HepG2 (cell line): Measurements from ENCODE around the gene GNG7. TPM values are rescaled to one million over a fixed set of nuclear protein-coding genes. Genes with fewer than 3 reads are reported as not detected.
A peak's percentile ranks its signal among the peaks of the same experiment; 100 is the strongest.

Source experiments
- ATAC-seq: fragments of 200-7000 bp; cut with Tn5 transposase; 3 replicates; pipeline ENCODE4 v1.9.1; 2020; ENCODE audit warnings: mild to moderate bottlenecking, moderate library complexity
- BruUV-seq: library from RNA; stranded (reverse); fragments of 400-500 nt; replicated peaks from 2 replicates; lab custom pipeline; 2021; lab: Mats Ljungman, UMichigan
- CTCF ChIA-PET: fragments of 300-600 bp; formaldehyde crosslinking; extraction: SDS; loops from one replicate; lab custom pipeline; 2021; ENCODE audit warnings: low total read pairs, inconsistent platforms, low intra/inter-chr PET ratio; lab: Yijun Ruan, JAX
- POLR2A ChIA-PET: fragments of 350-600 bp; sonication (Branson Sonifier 250); formaldehyde crosslinking; loops from one replicate; lab custom pipeline; 2020; ENCODE audit warnings: antibody characterized with exemption, inconsistent platforms; lab: Yijun Ruan, JAX
- DNase-seq: peaks from one replicate; pipeline ENCODE4 v3.0.0-alpha.2; 2015; ENCODE audit warnings: low spot score
- FAIRE-seq: peaks from 3 replicates; lab custom pipeline; 2011; peaks lifted over from hg19 to GRCh38; lab: Jason Lieb, UNC
- H2AFZ ChIP-seq: one replicate; pipeline ENCODE4 v1.6.1; 2011; ENCODE audit warnings: low read length, inconsistent platforms
- H3K27ac ChIP-seq: fragments of 300-600 bp; 3 replicates; pipeline ENCODE4 v1.8.0; 2011; ENCODE audit warnings: mixed run types, mild to moderate bottlenecking, mixed read lengths, low read length, inconsistent platforms; ENCODE audit not compliant: insufficient read depth; ENCODE audit errors: extremely low read length
- H3K27me3 ChIP-seq, 2 experiments: fragments of 200-600 bp in 1 of 2; 2 replicates in 1 of 2; 3 replicates in 1 of 2; pipeline versions ENCODE4 v1.6.0 to v1.8.0; 2011; ENCODE audit warnings: low read length in 2 of 2, mild to moderate bottlenecking in 2 of 2, moderate library complexity in 2 of 2, inconsistent platforms in 1 of 2; ENCODE audit not compliant: insufficient read depth in 2 of 2, control insufficient read depth in 1 of 2
- H3K36me3 ChIP-seq, 2 experiments: fragments of 200-600 bp in 1 of 2; replicated peaks in 1 of 2; 2 replicates in 1 of 2; 3 replicates in 1 of 2; pipeline versions ENCODE4 v1.5.1 to v1.8.0; 2011; ENCODE audit warnings: low read length in 2 of 2, inconsistent platforms in 1 of 2; ENCODE audit not compliant: insufficient read depth in 2 of 2, control insufficient read depth in 1 of 2
- H3K4me1 ChIP-seq: 2 replicates; pipeline ENCODE4 v1.5.1; 2012; ENCODE audit warnings: low read length, inconsistent platforms; ENCODE audit not compliant: insufficient read depth
- H3K4me2 ChIP-seq: 2 replicates; pipeline ENCODE4 v1.6.0; 2011; ENCODE audit warnings: low read depth, low read length, inconsistent platforms
- H3K4me3 ChIP-seq, 3 experiments: fragments of 200-600 bp in 1 of 3; sonication (generic), shearing (Covaris generic) in 1 of 3; replicated peaks in 1 of 3; 2 replicates each; pipeline ENCODE4 v1.5.1; 2011 to 2016; ENCODE audit warnings: low read length in 3 of 3, inconsistent platforms in 2 of 3, low read depth in 2 of 3, mild to moderate bottlenecking in 2 of 3, control low read depth in 1 of 3, mixed read lengths in 1 of 3; ENCODE audit not compliant: insufficient read depth in 1 of 3
- H3K79me2 ChIP-seq: one replicate; pipeline ENCODE4 v1.6.1; 2011; ENCODE audit warnings: low read length, inconsistent platforms; ENCODE audit not compliant: insufficient read depth
- H3K9ac ChIP-seq: 2 replicates; pipeline ENCODE4 v1.6.0; 2011; ENCODE audit warnings: mild to moderate bottlenecking, low read depth, low read length, inconsistent platforms; ENCODE audit not compliant: insufficient read depth
- H3K9me3 ChIP-seq: 2 replicates; pipeline ENCODE4 v1.5.1; 2012; ENCODE audit warnings: mild to moderate bottlenecking, low read length
- H4K20me1 ChIP-seq: 2 replicates; pipeline ENCODE4 v1.6.0; 2011; ENCODE audit warnings: inconsistent platforms, mild to moderate bottlenecking, low read length, moderate library complexity; ENCODE audit not compliant: insufficient read depth
- JDP2 ChIP-seq: sonication (generic); formaldehyde crosslinking; IDR thresholded peaks from 2 replicates; pipeline ENCODE4 v1.8.1; 2022; ENCODE audit warnings: missing genetic modification reagents, borderline replicate concordance
- NR2C2 ChIP-seq: sonication (generic); formaldehyde crosslinking; IDR thresholded peaks from 2 replicates; pipeline ENCODE4 v1.4.0; 2020; ENCODE audit warnings: missing genetic modification reagents, mild to moderate bottlenecking, moderate library complexity, borderline replicate concordance
- NR2F1 ChIP-seq, 2 experiments: fragments of 450-650 bp in 1 of 2; formaldehyde crosslinking in 1 of 2; IDR thresholded peaks; 2 replicates each; pipeline versions ENCODE4 v1.5.0 to v1.6.1; 2016 to 2020; ENCODE audit warnings: mild to moderate bottlenecking in 1 of 2, missing compliant biosample characterization in 1 of 2, missing genetic modification reagents in 1 of 2, moderate library complexity in 1 of 2
- NR2F6 ChIP-seq, 2 experiments: IDR thresholded peaks; 2 replicates each; pipeline ENCODE4 v1.6.1; 2016; ENCODE audit warnings: antibody characterized with exemption in 1 of 2, mild to moderate bottlenecking in 1 of 2
- RARA ChIP-seq: IDR thresholded peaks from 2 replicates; pipeline ENCODE4 v1.6.1; 2016; ENCODE audit warnings: missing genetic modification reagents, missing compliant biosample characterization
- ZNF331 ChIP-seq: sonication (generic); formaldehyde crosslinking; IDR thresholded peaks from 2 replicates; pipeline ENCODE4 v1.4.0; 2020; ENCODE audit warnings: missing genetic modification reagents
- WGBS: methylation state at CpG from one replicate; pipeline ENCODE4 v1.1.6; 2017; ENCODE audit warnings: low lambda C conversion rate; 5-methylcytosine and 5-hydroxymethylcytosine counted together
- in situ Hi-C: cut with HindIII; loops from 2 replicates; pipeline ENCODE4 v1.10.0; 2017; ENCODE audit warnings: low pct_unique_long_range_greater_than_20kb; ENCODE audit not compliant: extremely low pct_ligation_motif_present
- intact Hi-C: fragments of 100-400 bp; cut with micrococcal nuclease; formaldehyde crosslinking; loops from one replicate; pipeline ENCODE4 v1.10.0; 2022; ENCODE audit not compliant: unreplicated experiment
- polyA plus RNA-seq, 8 experiments: library from polyadenylated mRNA; depleted of rRNA in 3 of 8; stranded (reverse) in 7 of 8; unstranded in 1 of 8; fragments of >200 nt; fragmentation: Illumina TruSeq in 4 of 8; extraction: Trizol in 4 of 8; gene quantifications; 2 replicates each; pipeline versions ENCODE4 v1.2.1 to v1.2.3, GENCODE V29; 2011 to 2016; ENCODE audit warnings: low read depth in 4 of 8, missing spikeins in 1 of 8, mixed read lengths in 1 of 8; ENCODE audit not compliant: insufficient read depth in 1 of 8
- total RNA-seq, 5 experiments: library from RNA; depleted of rRNA; stranded (reverse); fragments of >200 nt; fragmentation: Illumina TruSeq; extraction: Trizol; gene quantifications; 2 replicates each; pipeline ENCODE4 v1.2.3, GENCODE V29; 2016; ENCODE audit warnings: low read depth in 1 of 5
- TF ChIP-seq, protein P1 (sequence below): sonication (generic); formaldehyde crosslinking; IDR thresholded peaks from 2 replicates; pipeline ENCODE4 v1.4.0; 2020; ENCODE audit warnings: missing genetic modification reagents
- TF ChIP-seq, protein P2 (sequence below): sonication (generic); formaldehyde crosslinking; IDR thresholded peaks from 2 replicates; pipeline ENCODE4 v1.5.1; 2020; ENCODE audit warnings: mild to moderate bottlenecking, missing genetic modification reagents, borderline replicate concordance
- TF ChIP-seq, protein P3 (sequence below): sonication (generic); formaldehyde crosslinking; IDR thresholded peaks from 2 replicates; pipeline ENCODE4 v1.5.1; 2020; ENCODE audit warnings: mild to moderate bottlenecking, missing genetic modification reagents, moderate library complexity

The GNG7 gene
- total and polyA plus RNA-seq, 2 of the 13 experiments (the other 11 are each of a cell fraction or from before 2014, with no cell fraction given), result 1.4 to 3.3 TPM

DNA sequence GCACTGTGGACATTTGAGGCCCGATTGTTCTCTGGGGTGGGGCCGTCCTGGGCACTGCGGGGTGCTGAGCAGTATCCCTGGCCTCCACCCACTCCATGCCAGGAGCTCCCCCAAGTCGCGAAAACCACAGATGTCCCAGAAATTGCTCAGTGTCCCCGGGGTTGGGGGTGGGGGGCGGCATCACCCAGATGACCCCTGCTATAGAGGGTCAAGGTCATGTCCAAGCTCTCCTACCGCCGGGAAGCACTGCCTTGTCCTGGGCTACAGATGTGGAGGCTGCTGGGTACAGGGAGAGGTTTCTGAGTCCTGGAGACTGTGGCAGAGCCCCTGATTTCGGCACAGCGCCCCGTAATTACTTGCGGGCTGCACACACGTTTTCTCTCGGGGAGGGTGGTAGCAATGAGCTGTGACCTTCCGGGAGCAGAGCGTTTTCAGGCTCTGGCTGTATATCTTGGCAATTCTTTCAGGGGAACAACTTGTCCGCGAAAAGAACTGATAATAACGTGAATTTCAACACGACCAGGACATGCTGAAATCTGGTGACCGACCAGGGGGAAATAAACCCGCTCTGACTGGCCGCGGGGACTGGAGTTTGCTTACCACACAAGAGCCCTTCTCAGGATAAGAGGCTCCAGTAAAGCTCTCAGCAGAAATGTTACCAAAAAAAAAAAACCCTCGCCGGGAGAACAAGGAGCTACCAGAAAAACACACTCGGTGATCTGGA is 68.1 kb downstream of the GNG7 start:
- DNase-seq, result no peak
- TF ChIP-seq, protein P1, sequence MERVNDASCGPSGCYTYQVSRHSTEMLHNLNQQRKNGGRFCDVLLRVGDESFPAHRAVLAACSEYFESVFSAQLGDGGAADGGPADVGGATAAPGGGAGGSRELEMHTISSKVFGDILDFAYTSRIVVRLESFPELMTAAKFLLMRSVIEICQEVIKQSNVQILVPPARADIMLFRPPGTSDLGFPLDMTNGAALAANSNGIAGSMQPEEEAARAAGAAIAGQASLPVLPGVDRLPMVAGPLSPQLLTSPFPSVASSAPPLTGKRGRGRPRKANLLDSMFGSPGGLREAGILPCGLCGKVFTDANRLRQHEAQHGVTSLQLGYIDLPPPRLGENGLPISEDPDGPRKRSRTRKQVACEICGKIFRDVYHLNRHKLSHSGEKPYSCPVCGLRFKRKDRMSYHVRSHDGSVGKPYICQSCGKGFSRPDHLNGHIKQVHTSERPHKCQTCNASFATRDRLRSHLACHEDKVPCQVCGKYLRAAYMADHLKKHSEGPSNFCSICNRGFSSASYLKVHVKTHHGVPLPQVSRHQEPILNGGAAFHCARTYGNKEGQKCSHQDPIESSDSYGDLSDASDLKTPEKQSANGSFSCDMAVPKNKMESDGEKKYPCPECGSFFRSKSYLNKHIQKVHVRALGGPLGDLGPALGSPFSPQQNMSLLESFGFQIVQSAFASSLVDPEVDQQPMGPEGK, result peak; percentile 16; the same call in 1 of the 2 replicates
- TF ChIP-seq, protein P2, sequence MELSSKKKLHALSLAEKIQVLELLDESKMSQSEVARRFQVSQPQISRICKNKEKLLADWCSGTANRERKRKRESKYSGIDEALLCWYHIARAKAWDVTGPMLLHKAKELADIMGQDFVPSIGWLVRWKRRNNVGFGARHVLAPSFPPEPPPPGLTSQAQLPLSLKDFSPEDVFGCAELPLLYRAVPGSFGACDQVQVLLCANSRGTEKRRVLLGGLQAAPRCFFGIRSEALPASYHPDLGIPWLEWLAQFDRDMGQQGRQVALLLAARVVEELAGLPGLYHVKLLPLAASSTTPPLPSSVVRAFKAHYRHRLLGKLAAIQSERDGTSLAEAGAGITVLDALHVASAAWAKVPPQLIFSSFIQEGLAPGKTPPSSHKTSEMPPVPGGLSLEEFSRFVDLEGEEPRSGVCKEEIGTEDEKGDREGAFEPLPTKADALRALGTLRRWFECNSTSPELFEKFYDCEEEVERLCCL (CRISPR knock-in tag), result no peak
- TF ChIP-seq, protein P3, sequence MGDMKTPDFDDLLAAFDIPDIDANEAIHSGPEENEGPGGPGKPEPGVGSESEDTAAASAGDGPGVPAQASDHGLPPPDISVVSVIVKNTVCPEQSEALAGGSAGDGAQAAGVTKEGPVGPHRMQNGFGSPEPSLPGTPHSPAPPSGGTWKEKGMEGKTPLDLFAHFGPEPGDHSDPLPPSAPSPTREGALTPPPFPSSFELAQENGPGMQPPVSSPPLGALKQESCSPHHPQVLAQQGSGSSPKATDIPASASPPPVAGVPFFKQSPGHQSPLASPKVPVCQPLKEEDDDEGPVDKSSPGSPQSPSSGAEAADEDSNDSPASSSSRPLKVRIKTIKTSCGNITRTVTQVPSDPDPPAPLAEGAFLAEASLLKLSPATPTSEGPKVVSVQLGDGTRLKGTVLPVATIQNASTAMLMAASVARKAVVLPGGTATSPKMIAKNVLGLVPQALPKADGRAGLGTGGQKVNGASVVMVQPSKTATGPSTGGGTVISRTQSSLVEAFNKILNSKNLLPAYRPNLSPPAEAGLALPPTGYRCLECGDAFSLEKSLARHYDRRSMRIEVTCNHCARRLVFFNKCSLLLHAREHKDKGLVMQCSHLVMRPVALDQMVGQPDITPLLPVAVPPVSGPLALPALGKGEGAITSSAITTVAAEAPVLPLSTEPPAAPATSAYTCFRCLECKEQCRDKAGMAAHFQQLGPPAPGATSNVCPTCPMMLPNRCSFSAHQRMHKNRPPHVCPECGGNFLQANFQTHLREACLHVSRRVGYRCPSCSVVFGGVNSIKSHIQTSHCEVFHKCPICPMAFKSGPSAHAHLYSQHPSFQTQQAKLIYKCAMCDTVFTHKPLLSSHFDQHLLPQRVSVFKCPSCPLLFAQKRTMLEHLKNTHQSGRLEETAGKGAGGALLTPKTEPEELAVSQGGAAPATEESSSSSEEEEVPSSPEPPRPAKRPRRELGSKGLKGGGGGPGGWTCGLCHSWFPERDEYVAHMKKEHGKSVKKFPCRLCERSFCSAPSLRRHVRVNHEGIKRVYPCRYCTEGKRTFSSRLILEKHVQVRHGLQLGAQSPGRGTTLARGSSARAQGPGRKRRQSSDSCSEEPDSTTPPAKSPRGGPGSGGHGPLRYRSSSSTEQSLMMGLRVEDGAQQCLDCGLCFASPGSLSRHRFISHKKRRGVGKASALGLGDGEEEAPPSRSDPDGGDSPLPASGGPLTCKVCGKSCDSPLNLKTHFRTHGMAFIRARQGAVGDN, result peak; percentile 20; the same call in 1 of the 2 replicates
- TF ChIP-seq ZNF331 (CRISPR knock-in tag) (no peak), JDP2 (CRISPR knock-in tag) (no peak), NR2C2 (CRISPR knock-in tag) (0 out of 2 replicates have a peak, but pooled peaks have one; percentile 17), NR2F6 (IDR thresholded peaks at IDR 0.05) (peak; percentile 68), NR2F6 (CRISPR knock-in tag; IDR thresholded peaks at IDR 0.05) (peak; percentile 61; the same call in 1 of the 2 replicates), NR2F1 (CRISPR knock-in tag; IDR thresholded peaks at IDR 0.05) (peak in 1 of 2 experiments; percentile 35; a peak in 1 of 4 replicates), RARA (CRISPR knock-in tag) (peak; percentile 55)
- 29% methylated on average over 16 of the region's 28 CpGs for WGBS
- in situ Hi-C loops, result no loop called here
- no TSS peak for BruUV-seq
- Histone ChIP-seq H3K9me3 (peaks cover 11% of the 10 kb centered on the region), H3K4me1 (peaks cover 75% of the 10 kb centered on the region), H3K36me3 (no peaks in the 10 kb centered on the region), H2AFZ (no peak overlapping the region), H3K27ac (no peak overlapping the region), H3K4me3 (peak overlapping the region in 1 of 3 experiments; percentile 18; a peak in 1 of 6 replicates), H4K20me1 (0 out of 2 replicates have a peak, but pooled peaks cover 2% of the 10 kb centered on the region), H3K79me2 (no peaks in the 10 kb centered on the region), H3K4me2 (peak overlapping the region; percentile 62), H3K9ac (peak overlapping the region; percentile 21; the same call in 1 of the 2 replicates), H3K27me3 (no peaks in the 10 kb centered on the region; a peak in 1 of 5 replicates)
- POLR2A ChIA-PET, result interaction anchor here (0.8 to 3.0 kb wide), 4 partner anchors 10 to 158 kb away, joined by 3 to 25 read pairs (median 4); partner anchors contain the start of gene GADD45B
- intact Hi-C loops, result no loop called here
- ATAC-seq, result no peak
- CTCF ChIA-PET, result no interaction called here
- FAIRE-seq, result no peak
